Melanocyte of skin (primary cell): ENCODE data around the gene SPIN4. TPM values are rescaled to one million over a fixed set of nuclear protein-coding genes. Genes with fewer than 3 reads are reported as not detected.

ENCODE experiments used
- total RNA-seq, 2 donors: library from RNA; depleted of rRNA; stranded (reverse); fragments of >200 nt; gene quantifications; 2 replicates each; pipeline ENCODE4 v1.2.3, GENCODE V29; 2012

Gene SPIN4
- total RNA-seq = 1 to 10 TPM; 2.4 to 5.3 TPM

DNA sequence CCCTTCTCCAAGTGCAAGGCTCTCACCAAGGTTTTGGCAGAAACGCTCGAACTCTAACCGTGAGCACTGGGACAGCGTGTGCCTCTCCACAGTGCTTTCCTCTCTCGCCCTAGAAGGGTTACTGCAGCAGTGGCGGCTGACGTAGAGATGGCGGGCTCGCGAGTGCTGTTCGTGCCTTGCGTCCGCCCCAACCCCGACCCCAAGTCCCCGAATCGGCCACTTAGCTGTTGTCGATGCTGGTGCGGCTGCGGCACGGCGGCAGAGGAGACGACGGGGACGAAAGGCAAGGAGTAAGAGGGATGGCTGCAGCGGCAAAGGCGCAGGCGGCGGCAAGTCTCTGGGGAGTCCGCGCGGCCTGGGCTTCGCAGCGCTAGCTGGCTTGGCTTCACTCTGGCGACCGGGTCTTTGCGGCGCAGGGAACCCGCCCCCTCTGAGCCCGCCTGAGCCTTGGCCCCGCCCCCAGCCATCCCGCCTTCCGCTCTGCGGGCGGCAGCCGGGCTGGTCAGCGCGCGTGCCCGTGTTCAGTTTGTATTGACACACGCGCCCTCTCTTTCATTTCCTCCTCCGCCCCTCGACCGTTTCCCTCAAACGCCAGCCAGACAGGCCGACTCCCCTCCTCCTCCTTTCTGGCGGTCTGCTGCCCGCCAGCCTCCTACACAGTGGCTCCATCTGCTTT, at the start of gene SPIN4:
SPIN4 (minus strand) TSS at position 392 of the 676 bp plus-strand sequence. CDS start 513 bp downstream, outside the sequence.

